K562 (cell line): ENCODE measurements around the gene TFB2M. TPM values are rescaled to one million over a fixed set of nuclear protein-coding genes. Genes with fewer than 3 reads are reported as not detected.

ENCODE experiments used
- BACH1 ChIP-seq: fragments of 200-800 bp; sonication (Bioruptor generic); IDR thresholded peaks from 2 replicates; pipeline ENCODE4 v1.6.1; 2016; ENCODE audit warnings: missing genetic modification characterization, missing compliant biosample characterization
- ELF4 ChIP-seq: fragments of 450-650 bp; formaldehyde crosslinking; IDR thresholded peaks from 2 replicates; pipeline ENCODE4 v1.4.0; 2022; ENCODE audit warnings: missing genetic modification characterization
- HNRNPL ChIP-seq: fragments of 200-400 bp; formaldehyde crosslinking; IDR thresholded peaks from 2 replicates; pipeline ENCODE4 v1.6.1; 2017; ENCODE audit warnings: low read depth, mild to moderate bottlenecking, low read length
- LEF1 ChIP-seq: fragments of 450-650 bp; IDR thresholded peaks from 2 replicates; pipeline ENCODE4 v1.6.1; 2016; ENCODE audit warnings: mild to moderate bottlenecking
- NR0B1 ChIP-seq: fragments of 450-650 bp; IDR thresholded peaks from one replicate; pipeline ENCODE4 v1.6.1; 2018; ENCODE audit warnings: mild to moderate bottlenecking, moderate library complexity; ENCODE audit not compliant: partially characterized antibody
- RBFOX2 ChIP-seq: fragments of 200-400 bp; formaldehyde crosslinking; IDR thresholded peaks from 2 replicates; pipeline ENCODE4 v1.6.1; 2017; ENCODE audit warnings: low read depth, mild to moderate bottlenecking, low read length, moderate library complexity
- SMARCB1 ChIP-seq: IDR thresholded peaks from 2 replicates; pipeline ENCODE4 v1.6.1; 2011; ENCODE audit warnings: improper control_type of control experiment, low read depth; ENCODE audit not compliant: insufficient read length
- SOX6 ChIP-seq: fragments of 450-650 bp; IDR thresholded peaks from 2 replicates; pipeline ENCODE4 v1.6.1; 2014; ENCODE audit warnings: mild to moderate bottlenecking
- SRSF7 ChIP-seq: fragments of 200-400 bp; formaldehyde crosslinking; optimal IDR thresholded peaks from 2 replicates; pipeline ENCODE3; 2017; ENCODE audit warnings: mild to moderate bottlenecking, low read depth, low read length
- STAG1 ChIP-seq: sonication (generic); formaldehyde crosslinking; IDR thresholded peaks from 2 replicates; pipeline ENCODE4 v1.5.0; 2020; ENCODE audit warnings: missing genetic modification reagents, borderline replicate concordance
- THRA ChIP-seq: fragments of 450-650 bp; IDR thresholded peaks from 2 replicates; pipeline ENCODE4 v1.6.1; 2017; ENCODE audit warnings: mild to moderate bottlenecking, moderate library complexity
- ZNF274 ChIP-seq: IDR thresholded peaks from 2 replicates; pipeline ENCODE4 v1.6.1; 2011; ENCODE audit warnings: low read depth, mild to moderate bottlenecking, low read length, moderate library complexity, borderline replicate concordance
- polyA plus RNA-seq, 8 experiments: library from polyadenylated mRNA; depleted of rRNA in 4 of 8; stranded (reverse) in 5 of 8; unstranded in 3 of 8; fragments of >200 nt; fragmentation: Nextera tagmentation in 2 of 8; fragmentation: Illumina TruSeq in 1 of 8; extraction: Ambion mirVana in 2 of 8; extraction: Trizol in 1 of 8; gene quantifications; 2 replicates each; pipeline versions ENCODE4 v1.2.1 to v1.2.3, GENCODE V29; 2011 to 2014; ENCODE audit warnings: inconsistent platforms in 1 of 8, missing spikeins in 1 of 8
- total RNA-seq, 7 experiments: library from RNA; depleted of rRNA in 6 of 7; stranded (reverse); fragments of >200 nt in 6 of 7; fragmentation: Illumina TruSeq in 2 of 7; extraction: Trizol in 2 of 7; gene quantifications; 2 replicates each; pipeline versions ENCODE4 v1.2.1 to v1.2.3, GENCODE V29; 2011 to 2021; ENCODE audit warnings: low replicate concordance in 1 of 7
- TF ChIP-seq, protein P1 (sequence below): fragments of 200-600 bp; sonication (generic); IDR thresholded peaks from one replicate; pipeline ENCODE4 v1.6.1; 2012; ENCODE audit warnings: mild to moderate bottlenecking, low read depth, low read length, inconsistent platforms

Gene TFB2M
- total and polyA plus RNA-seq, 9 of the 15 experiments (the other 6 are each of a cell fraction or from before 2014, with no cell fraction given), result 55.1 to 162 (median 70.6) TPM

DNA sequence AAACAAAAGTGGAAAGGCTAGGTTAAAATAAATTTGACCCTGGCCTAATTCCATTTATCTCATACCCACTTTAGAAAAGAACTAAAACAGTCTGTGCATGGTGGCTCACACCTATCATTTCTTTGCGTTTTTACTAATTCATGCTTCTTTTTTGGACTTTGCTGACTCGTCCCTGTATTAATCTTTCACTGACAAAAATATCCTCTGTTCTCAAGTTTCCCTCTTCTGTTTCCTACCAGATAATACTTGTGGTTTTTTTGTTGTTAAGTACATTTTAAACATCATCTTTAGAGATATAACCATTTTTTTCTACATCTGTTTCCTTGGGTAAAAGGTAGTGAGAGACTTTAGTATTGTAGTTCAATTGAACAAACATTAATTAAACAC lies 11.7 kb upstream of the TFB2M start (continued):
- TF ChIP-seq, protein P1, sequence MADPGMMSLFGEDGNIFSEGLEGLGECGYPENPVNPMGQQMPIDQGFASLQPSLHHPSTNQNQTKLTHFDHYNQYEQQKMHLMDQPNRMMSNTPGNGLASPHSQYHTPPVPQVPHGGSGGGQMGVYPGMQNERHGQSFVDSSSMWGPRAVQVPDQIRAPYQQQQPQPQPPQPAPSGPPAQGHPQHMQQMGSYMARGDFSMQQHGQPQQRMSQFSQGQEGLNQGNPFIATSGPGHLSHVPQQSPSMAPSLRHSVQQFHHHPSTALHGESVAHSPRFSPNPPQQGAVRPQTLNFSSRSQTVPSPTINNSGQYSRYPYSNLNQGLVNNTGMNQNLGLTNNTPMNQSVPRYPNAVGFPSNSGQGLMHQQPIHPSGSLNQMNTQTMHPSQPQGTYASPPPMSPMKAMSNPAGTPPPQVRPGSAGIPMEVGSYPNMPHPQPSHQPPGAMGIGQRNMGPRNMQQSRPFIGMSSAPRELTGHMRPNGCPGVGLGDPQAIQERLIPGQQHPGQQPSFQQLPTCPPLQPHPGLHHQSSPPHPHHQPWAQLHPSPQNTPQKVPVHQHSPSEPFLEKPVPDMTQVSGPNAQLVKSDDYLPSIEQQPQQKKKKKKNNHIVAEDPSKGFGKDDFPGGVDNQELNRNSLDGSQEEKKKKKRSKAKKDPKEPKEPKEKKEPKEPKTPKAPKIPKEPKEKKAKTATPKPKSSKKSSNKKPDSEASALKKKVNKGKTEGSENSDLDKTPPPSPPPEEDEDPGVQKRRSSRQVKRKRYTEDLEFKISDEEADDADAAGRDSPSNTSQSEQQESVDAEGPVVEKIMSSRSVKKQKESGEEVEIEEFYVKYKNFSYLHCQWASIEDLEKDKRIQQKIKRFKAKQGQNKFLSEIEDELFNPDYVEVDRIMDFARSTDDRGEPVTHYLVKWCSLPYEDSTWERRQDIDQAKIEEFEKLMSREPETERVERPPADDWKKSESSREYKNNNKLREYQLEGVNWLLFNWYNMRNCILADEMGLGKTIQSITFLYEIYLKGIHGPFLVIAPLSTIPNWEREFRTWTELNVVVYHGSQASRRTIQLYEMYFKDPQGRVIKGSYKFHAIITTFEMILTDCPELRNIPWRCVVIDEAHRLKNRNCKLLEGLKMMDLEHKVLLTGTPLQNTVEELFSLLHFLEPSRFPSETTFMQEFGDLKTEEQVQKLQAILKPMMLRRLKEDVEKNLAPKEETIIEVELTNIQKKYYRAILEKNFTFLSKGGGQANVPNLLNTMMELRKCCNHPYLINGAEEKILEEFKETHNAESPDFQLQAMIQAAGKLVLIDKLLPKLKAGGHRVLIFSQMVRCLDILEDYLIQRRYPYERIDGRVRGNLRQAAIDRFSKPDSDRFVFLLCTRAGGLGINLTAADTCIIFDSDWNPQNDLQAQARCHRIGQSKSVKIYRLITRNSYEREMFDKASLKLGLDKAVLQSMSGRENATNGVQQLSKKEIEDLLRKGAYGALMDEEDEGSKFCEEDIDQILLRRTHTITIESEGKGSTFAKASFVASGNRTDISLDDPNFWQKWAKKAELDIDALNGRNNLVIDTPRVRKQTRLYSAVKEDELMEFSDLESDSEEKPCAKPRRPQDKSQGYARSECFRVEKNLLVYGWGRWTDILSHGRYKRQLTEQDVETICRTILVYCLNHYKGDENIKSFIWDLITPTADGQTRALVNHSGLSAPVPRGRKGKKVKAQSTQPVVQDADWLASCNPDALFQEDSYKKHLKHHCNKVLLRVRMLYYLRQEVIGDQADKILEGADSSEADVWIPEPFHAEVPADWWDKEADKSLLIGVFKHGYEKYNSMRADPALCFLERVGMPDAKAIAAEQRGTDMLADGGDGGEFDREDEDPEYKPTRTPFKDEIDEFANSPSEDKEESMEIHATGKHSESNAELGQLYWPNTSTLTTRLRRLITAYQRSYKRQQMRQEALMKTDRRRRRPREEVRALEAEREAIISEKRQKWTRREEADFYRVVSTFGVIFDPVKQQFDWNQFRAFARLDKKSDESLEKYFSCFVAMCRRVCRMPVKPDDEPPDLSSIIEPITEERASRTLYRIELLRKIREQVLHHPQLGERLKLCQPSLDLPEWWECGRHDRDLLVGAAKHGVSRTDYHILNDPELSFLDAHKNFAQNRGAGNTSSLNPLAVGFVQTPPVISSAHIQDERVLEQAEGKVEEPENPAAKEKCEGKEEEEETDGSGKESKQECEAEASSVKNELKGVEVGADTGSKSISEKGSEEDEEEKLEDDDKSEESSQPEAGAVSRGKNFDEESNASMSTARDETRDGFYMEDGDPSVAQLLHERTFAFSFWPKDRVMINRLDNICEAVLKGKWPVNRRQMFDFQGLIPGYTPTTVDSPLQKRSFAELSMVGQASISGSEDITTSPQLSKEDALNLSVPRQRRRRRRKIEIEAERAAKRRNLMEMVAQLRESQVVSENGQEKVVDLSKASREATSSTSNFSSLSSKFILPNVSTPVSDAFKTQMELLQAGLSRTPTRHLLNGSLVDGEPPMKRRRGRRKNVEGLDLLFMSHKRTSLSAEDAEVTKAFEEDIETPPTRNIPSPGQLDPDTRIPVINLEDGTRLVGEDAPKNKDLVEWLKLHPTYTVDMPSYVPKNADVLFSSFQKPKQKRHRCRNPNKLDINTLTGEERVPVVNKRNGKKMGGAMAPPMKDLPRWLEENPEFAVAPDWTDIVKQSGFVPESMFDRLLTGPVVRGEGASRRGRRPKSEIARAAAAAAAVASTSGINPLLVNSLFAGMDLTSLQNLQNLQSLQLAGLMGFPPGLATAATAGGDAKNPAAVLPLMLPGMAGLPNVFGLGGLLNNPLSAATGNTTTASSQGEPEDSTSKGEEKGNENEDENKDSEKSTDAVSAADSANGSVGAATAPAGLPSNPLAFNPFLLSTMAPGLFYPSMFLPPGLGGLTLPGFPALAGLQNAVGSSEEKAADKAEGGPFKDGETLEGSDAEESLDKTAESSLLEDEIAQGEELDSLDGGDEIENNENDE, result no peak
- TF ChIP-seq BACH1 (tag) (peak; percentile 85), SOX6 (peak; percentile 87), RBFOX2 (no peak), ELF4 (CRISPR knock-in tag) (no peak), SMARCB1 (peak; percentile 61), ZNF274 (no peak), SRSF7 (no peak), HNRNPL (no peak), THRA (no peak), LEF1 (peak; percentile 94), STAG1 (no peak), NR0B1 (no peak)
